Neural cell (in vitro differentiated cells): ENCODE measurements around the gene CISD2. TPM values are rescaled to one million over a fixed set of nuclear protein-coding genes. Genes with fewer than 3 reads are reported as not detected.
"Not testable (repeated sequence)": the region's sequence is repeated elsewhere in the genome, so short reads cannot be mapped to it uniquely, and the experiment has no call there.

ENCODE experiments used
- H2AFZ ChIP-seq: fragments of 200-600, 300-800 bp; sonication (generic), shearing (Covaris generic); 2 replicates; pipeline ENCODE4 v1.6.0; 2014; ENCODE audit warnings: low read depth, mild to moderate bottlenecking, antibody characterized with exemption, low read length, moderate library complexity
- H3F3A ChIP-seq: fragments of 200-600 bp; shearing (Covaris generic); 2 replicates; pipeline ENCODE4 v1.6.1; 2016; ENCODE audit warnings: mild to moderate bottlenecking, moderate library complexity, mixed read lengths, antibody characterized with exemption, low read length; ENCODE audit not compliant: insufficient read depth, poor library complexity, severe bottlenecking
- H3K27ac ChIP-seq: fragments of 200-600, 300-800 bp; sonication (generic), shearing (Covaris generic); 2 replicates; pipeline ENCODE4 v1.5.1; 2014; ENCODE audit warnings: mild to moderate bottlenecking, low read length, moderate library complexity
- H3K27me3 ChIP-seq: fragments of 300-800, 200-600 bp; sonication (generic), shearing (Covaris generic); 2 replicates; pipeline ENCODE4 v1.6.0; 2014; ENCODE audit warnings: mild to moderate bottlenecking, low read depth, low read length, moderate library complexity; ENCODE audit not compliant: insufficient read depth
- H3K36me3 ChIP-seq: fragments of 300-800, 200-600 bp; sonication (generic), shearing (Covaris generic); 2 replicates; pipeline ENCODE4 v1.5.1; 2014; ENCODE audit warnings: mild to moderate bottlenecking, antibody characterized with exemption, low read length, moderate library complexity; ENCODE audit not compliant: insufficient read depth
- H3K4me2 ChIP-seq: fragments of 300-800, 200-600 bp; sonication (generic), shearing (Covaris generic); 2 replicates; pipeline ENCODE4 v1.6.0; 2014; ENCODE audit warnings: mild to moderate bottlenecking, low read length
- H3K4me3 ChIP-seq: fragments of 300-800, 200-600 bp; sonication (generic), shearing (Covaris generic); 2 replicates; pipeline ENCODE4 v1.5.1; 2014; ENCODE audit warnings: mild to moderate bottlenecking, low read length, moderate library complexity
- H3K79me2 ChIP-seq: fragments of 200-600 bp; shearing (Covaris generic); replicated peaks from 2 replicates; pipeline ENCODE4 v1.6.0; 2014; ENCODE audit warnings: mild to moderate bottlenecking, low read length, moderate library complexity; ENCODE audit not compliant: insufficient read depth
- H3K9ac ChIP-seq: fragments of 300-800, 200-600 bp; sonication (generic), shearing (Covaris generic); 2 replicates; pipeline ENCODE4 v1.6.1; 2016; ENCODE audit warnings: mild to moderate bottlenecking, low read length, mixed read lengths
- H3K9me2 ChIP-seq: fragments of 200-600 bp; shearing (Covaris generic); 2 replicates; pipeline ENCODE4 v1.6.1; 2016; ENCODE audit warnings: mild to moderate bottlenecking, low read length, mixed read lengths; ENCODE audit not compliant: insufficient read depth
- H3K9me3 ChIP-seq: fragments of 200-600, 300-800 bp; sonication (generic), shearing (Covaris generic); 2 replicates; pipeline ENCODE4 v1.6.1; 2016; ENCODE audit warnings: mild to moderate bottlenecking, mixed run types, low read length, moderate library complexity, mixed read lengths
- H4K20me1 ChIP-seq: fragments of 200-600 bp; shearing (Covaris generic); 2 replicates; pipeline ENCODE4 v1.6.1; 2016; ENCODE audit warnings: mild to moderate bottlenecking, mixed run types; ENCODE audit not compliant: insufficient read depth
- EP300 ChIP-seq: fragments of 450-650 bp; conservative IDR thresholded peaks from 2 replicates; pipeline ENCODE4 v1.6.1; 2014; ENCODE audit warnings: antibody characterized with exemption, mild to moderate bottlenecking, moderate library complexity; ENCODE audit not compliant: poor library complexity, severe bottlenecking
- EZH2 ChIP-seq: fragments of 200-600, 300-800 bp; shearing (Covaris generic), sonication (generic); IDR thresholded peaks from 2 replicates; pipeline ENCODE4 v1.6.1; 2014; ENCODE audit warnings: antibody characterized with exemption, low read length, borderline replicate concordance, mild to moderate bottlenecking; ENCODE audit not compliant: insufficient read depth, poor library complexity, severe bottlenecking
- MXI1 ChIP-seq: fragments of 450-650 bp; conservative IDR thresholded peaks from 2 replicates; pipeline ENCODE4 v1.6.1; 2014; ENCODE audit warnings: antibody characterized with exemption, mild to moderate bottlenecking; ENCODE audit not compliant: poor library complexity, severe bottlenecking
- POLR2AphosphoS5 ChIP-seq: IDR thresholded peaks from 2 replicates; pipeline ENCODE4 v1.6.1; 2012
- RAD21 ChIP-seq: fragments of 450-650 bp; conservative IDR thresholded peaks from 2 replicates; pipeline ENCODE4 v1.6.1; 2014; ENCODE audit warnings: antibody characterized with exemption, mild to moderate bottlenecking, moderate library complexity
- SMC3 ChIP-seq: fragments of 450-650 bp; conservative IDR thresholded peaks from 2 replicates; pipeline ENCODE4 v1.6.1; 2014; ENCODE audit warnings: antibody characterized with exemption, mild to moderate bottlenecking, moderate library complexity; ENCODE audit not compliant: poor library complexity
- TAF1 ChIP-seq: IDR thresholded peaks from 2 replicates; pipeline ENCODE4 v1.6.1; 2012; ENCODE audit warnings: low read depth
- polyA plus RNA-seq: library from polyadenylated mRNA; depleted of rRNA; stranded (reverse); fragments of >200 nt; gene quantifications from 2 replicates; pipeline ENCODE4 v1.2.3, GENCODE V29; 2014
- TF ChIP-seq, protein P1 (sequence below): fragments of 450-650 bp; IDR thresholded peaks from 2 replicates; pipeline ENCODE4 v1.5.1; 2014; ENCODE audit warnings: antibody characterized with exemption, mild to moderate bottlenecking, moderate library complexity; ENCODE audit not compliant: poor library complexity, severe bottlenecking
- TF ChIP-seq, protein P2 (sequence below): IDR thresholded peaks from 2 replicates; pipeline ENCODE4 v1.6.1; 2012; ENCODE audit warnings: borderline replicate concordance

The CISD2 gene
- polyA plus RNA-seq, 1 donor from 2014 or later: 102 TPM

DNA sequence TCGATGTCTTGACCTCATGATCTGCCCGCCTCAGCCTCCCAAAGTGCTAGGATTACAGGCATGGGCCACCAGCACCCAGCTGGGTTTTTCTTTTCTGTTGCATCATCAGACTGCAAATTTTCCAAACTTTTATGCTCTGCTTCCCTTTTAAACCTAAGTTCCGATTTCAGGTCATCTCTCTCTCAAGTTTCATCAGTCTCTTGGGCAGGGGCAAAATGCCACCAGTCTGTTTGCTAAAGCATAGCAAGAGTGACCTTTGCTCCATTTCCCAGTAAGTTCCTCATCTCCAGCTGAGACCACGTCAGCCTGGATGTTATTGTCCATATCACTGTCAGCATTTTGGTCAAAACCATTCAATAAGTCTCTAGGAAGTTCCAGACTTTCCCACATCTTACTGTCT, 9.6 kb downstream of the CISD2 start:
- H3K36me3 ChIP-seq, H3K27me3 ChIP-seq, H3K9me2 ChIP-seq, H3K27ac ChIP-seq, H3F3A ChIP-seq, H2AFZ ChIP-seq, H3K4me3 ChIP-seq, H3K4me2 ChIP-seq, H3K9me3 ChIP-seq, H3K9ac ChIP-seq, H4K20me1 ChIP-seq: not testable (repeated sequence)
- H3K79me2 ChIP-seq: peaks cover 17% of the 10 kb centered on the region

- Histone ChIP-seq H4K20me1 (no peaks in the 10 kb centered on the region), H2AFZ (no peak overlapping the region), H3K9me2 (no peaks in the 10 kb centered on the region), H3K27ac (no peak overlapping the region), H3K9me3 (peaks cover 9% of the 10 kb centered on the region), H3K79me2 (peaks cover 14% of the 10 kb centered on the region), H3K4me3 (no peak overlapping the region), H3K36me3 (peaks cover 5% of the 10 kb centered on the region), H3F3A (no peaks in the 10 kb centered on the region), H3K4me2 (no peak overlapping the region), H3K27me3 (no peaks in the 10 kb centered on the region), H3K9ac (no peak overlapping the region)
- TF ChIP-seq SMC3 (no peak), EP300 (no peak), RAD21 (no peak), TAF1 (no peak), POLR2AphosphoS5 (no peak), EZH2 (no peak), MXI1 (no peak)
- TF ChIP-seq, protein P1, sequence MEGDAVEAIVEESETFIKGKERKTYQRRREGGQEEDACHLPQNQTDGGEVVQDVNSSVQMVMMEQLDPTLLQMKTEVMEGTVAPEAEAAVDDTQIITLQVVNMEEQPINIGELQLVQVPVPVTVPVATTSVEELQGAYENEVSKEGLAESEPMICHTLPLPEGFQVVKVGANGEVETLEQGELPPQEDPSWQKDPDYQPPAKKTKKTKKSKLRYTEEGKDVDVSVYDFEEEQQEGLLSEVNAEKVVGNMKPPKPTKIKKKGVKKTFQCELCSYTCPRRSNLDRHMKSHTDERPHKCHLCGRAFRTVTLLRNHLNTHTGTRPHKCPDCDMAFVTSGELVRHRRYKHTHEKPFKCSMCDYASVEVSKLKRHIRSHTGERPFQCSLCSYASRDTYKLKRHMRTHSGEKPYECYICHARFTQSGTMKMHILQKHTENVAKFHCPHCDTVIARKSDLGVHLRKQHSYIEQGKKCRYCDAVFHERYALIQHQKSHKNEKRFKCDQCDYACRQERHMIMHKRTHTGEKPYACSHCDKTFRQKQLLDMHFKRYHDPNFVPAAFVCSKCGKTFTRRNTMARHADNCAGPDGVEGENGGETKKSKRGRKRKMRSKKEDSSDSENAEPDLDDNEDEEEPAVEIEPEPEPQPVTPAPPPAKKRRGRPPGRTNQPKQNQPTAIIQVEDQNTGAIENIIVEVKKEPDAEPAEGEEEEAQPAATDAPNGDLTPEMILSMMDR: no peak
- TF ChIP-seq, protein P2, sequence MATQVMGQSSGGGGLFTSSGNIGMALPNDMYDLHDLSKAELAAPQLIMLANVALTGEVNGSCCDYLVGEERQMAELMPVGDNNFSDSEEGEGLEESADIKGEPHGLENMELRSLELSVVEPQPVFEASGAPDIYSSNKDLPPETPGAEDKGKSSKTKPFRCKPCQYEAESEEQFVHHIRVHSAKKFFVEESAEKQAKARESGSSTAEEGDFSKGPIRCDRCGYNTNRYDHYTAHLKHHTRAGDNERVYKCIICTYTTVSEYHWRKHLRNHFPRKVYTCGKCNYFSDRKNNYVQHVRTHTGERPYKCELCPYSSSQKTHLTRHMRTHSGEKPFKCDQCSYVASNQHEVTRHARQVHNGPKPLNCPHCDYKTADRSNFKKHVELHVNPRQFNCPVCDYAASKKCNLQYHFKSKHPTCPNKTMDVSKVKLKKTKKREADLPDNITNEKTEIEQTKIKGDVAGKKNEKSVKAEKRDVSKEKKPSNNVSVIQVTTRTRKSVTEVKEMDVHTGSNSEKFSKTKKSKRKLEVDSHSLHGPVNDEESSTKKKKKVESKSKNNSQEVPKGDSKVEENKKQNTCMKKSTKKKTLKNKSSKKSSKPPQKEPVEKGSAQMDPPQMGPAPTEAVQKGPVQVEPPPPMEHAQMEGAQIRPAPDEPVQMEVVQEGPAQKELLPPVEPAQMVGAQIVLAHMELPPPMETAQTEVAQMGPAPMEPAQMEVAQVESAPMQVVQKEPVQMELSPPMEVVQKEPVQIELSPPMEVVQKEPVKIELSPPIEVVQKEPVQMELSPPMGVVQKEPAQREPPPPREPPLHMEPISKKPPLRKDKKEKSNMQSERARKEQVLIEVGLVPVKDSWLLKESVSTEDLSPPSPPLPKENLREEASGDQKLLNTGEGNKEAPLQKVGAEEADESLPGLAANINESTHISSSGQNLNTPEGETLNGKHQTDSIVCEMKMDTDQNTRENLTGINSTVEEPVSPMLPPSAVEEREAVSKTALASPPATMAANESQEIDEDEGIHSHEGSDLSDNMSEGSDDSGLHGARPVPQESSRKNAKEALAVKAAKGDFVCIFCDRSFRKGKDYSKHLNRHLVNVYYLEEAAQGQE: no peak
These were observed 10.1 kb downstream of the CISD2 start for GRCh38 chr4:102878901-102879300.

- no peaks in the 10 kb centered on the region for H3K9me2 ChIP-seq
- H3K79me2 ChIP-seq: peaks cover 6% of the 10 kb centered on the region
- no peak overlapping the region for H3K9ac ChIP-seq
- no peaks in the 10 kb centered on the region for H3K27me3 ChIP-seq
- H3K36me3 ChIP-seq: peaks cover 5% of the 10 kb centered on the region
- no peak overlapping the region for H3K4me2 ChIP-seq
- H3F3A ChIP-seq: no peaks in the 10 kb centered on the region
- H3K4me3 ChIP-seq: no peak overlapping the region
- peaks cover 7% of the 10 kb centered on the region for H3K9me3 ChIP-seq
- H2AFZ ChIP-seq: no peak overlapping the region
- TF ChIP-seq TAF1 (no peak), EP300 (no peak), SMC3 (no peak), EZH2 (no peak), RAD21 (no peak), POLR2AphosphoS5 (no peak)
- TF ChIP-seq, protein P1: no peak
- no peak overlapping the region for H3K27ac ChIP-seq
- H4K20me1 ChIP-seq: no peaks in the 10 kb centered on the region
These were observed 12.6 kb downstream of the CISD2 start for GRCh38 chr4:102881343-102881742.
